Heart left ventricle (tissue), 13 donors: ENCODE results near the gene CDH26.

Experiments used
- POLR2A ChIP-seq, 2 donors: fragments of 450-650 bp; IDR thresholded peaks; one replicate each; pipeline ENCODE4 v1.6.1; 2017; ENCODE audit warnings: antibody characterized with exemption in 2 of 2, mild to moderate bottlenecking in 2 of 2, moderate library complexity in 2 of 2
- TF ChIP-seq, protein P1 (sequence below), 12 donors: fragments of 200-600 bp; sonication (generic) in 4 of 12; IDR thresholded peaks; one replicate each; pipeline versions ENCODE4 v1.5.0 to v1.8.0; 2018 to 2022; ENCODE audit warnings: antibody characterized with exemption in 12 of 12, mild to moderate bottlenecking in 5 of 12
- donor health status: ischemic (EF 13 %, LVEDD 7.1; RV severe dilation, severe dysfunction).
- donor health status: DM: no; HTN: yes; CAD: no.
- donor health status: DM: no; HTN: no; CAD: no.
- donor health status: ischemic (EF 25% LVEDD 6.9; RV normal size, moderate dysfunction).
- donor health status: ischemic (EF 25% LVEDD 5.7; RV mildly dilated, moderate dysfunction).
- donor health status: ischemic (EF 35%, LVEDD 5.7; RV mildly dilated, moderate dysfunction).
- donor health status: nonischemic (EF 11% LVEDD 7.7; RV severe dilation, severe dysfunction).
- donor health status: DM: yes; HTN: yes; CAD: no.
- donor health status: PGD.
- donor health status: ischemic (EF 29% LVEDD 5.4; RV normal size, mild dysfunction).
- donor health status: nonischemic (EF 23%, LVEDD 6.1; RV moderate dilation, normal function).

DNA sequence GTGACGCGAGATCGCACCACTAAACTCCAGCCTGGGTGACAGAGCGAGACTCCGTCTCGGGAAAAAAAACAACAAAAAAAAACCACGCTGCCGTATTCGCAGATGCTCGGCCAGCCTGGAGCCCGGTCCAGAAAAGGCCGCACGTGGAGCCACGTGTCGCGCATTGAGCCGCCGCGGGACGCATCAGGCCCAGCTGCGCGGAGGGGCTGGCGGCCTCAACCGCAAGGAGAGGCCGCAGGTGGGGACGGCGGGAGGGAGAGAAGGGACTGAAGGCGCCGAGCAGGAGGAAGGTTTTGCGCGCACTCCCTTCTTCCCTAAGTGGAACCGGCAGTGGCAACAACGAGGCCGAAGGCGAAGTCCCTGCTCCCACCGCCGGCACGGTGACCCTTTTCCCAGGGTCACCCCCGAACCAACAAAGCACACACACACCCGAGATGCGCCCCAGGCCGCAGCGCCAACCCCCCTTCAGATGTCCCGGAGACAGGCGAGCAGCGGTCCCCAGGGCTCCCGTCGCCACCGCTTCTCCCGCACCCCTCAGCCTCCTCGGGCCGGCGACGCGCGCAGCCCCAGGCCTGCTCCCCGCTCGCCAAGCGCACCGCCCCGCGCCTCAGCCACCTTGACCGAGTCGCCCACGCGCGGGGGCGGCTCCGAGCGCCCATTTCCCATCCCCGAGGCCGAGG is 25.5 kb upstream of the CDH26 start:
- TF ChIP-seq POLR2A (IDR thresholded peaks at IDR 0.05): no peak
- TF ChIP-seq, protein P1, sequence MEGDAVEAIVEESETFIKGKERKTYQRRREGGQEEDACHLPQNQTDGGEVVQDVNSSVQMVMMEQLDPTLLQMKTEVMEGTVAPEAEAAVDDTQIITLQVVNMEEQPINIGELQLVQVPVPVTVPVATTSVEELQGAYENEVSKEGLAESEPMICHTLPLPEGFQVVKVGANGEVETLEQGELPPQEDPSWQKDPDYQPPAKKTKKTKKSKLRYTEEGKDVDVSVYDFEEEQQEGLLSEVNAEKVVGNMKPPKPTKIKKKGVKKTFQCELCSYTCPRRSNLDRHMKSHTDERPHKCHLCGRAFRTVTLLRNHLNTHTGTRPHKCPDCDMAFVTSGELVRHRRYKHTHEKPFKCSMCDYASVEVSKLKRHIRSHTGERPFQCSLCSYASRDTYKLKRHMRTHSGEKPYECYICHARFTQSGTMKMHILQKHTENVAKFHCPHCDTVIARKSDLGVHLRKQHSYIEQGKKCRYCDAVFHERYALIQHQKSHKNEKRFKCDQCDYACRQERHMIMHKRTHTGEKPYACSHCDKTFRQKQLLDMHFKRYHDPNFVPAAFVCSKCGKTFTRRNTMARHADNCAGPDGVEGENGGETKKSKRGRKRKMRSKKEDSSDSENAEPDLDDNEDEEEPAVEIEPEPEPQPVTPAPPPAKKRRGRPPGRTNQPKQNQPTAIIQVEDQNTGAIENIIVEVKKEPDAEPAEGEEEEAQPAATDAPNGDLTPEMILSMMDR (IDR thresholded peaks at IDR 0.05): no peak
